SK-N-SH (cell line): ENCODE measurements around the gene AGAP1. TPM values are rescaled to one million over a fixed set of nuclear protein-coding genes. Genes with fewer than 3 reads are reported as not detected.

Experiments used
- CTCF ChIA-PET: fragments of 300-600, 350-600 bp; formaldehyde crosslinking; extraction: SDS; loops from one replicate; lab custom pipeline; 2021; lab: Yijun Ruan, JAX
- POLR2A ChIA-PET: fragments of 350-600 bp; sonication (Branson Sonifier 250); formaldehyde crosslinking; extraction: SDS; loops from one replicate; lab custom pipeline; 2020; ENCODE audit warnings: antibody characterized with exemption, inconsistent platforms; lab: Yijun Ruan, JAX
- DNase-seq: peaks from one replicate; pipeline ENCODE4 v3.0.0; 2012
- H2AFZ ChIP-seq: fragments of 200-600 bp; sonication (generic); 2 replicates; pipeline ENCODE4 v1.8.1; 2016; ENCODE audit warnings: antibody characterized with exemption, mild to moderate bottlenecking, low read depth
- H3F3A ChIP-seq: fragments of 200-600 bp; sonication (generic); replicated peaks from 2 replicates; pipeline ENCODE3; 2016; ENCODE audit warnings: antibody characterized with exemption, mild to moderate bottlenecking; ENCODE audit not compliant: insufficient read depth
- H3K27ac ChIP-seq, 2 experiments: fragments of 200-500 bp in 1 of 2; fragments of 200-600 bp in 1 of 2; sonication (Bioruptor generic) in 1 of 2; sonication (generic), shearing (Covaris generic) in 1 of 2; 2 replicates each; pipeline versions ENCODE4 v1.5.1 to v1.6.1; 2014 to 2016; ENCODE audit warnings: low read depth in 2 of 2, inconsistent platforms in 1 of 2, low read length in 1 of 2, mild to moderate bottlenecking in 1 of 2, mixed read lengths in 1 of 2
- H3K27me3 ChIP-seq: fragments of 200-600 bp; sonication (generic), shearing (Covaris generic); 2 replicates; pipeline ENCODE4 v1.6.1; 2016; ENCODE audit warnings: mixed run types; ENCODE audit not compliant: insufficient read depth
- H3K36me3 ChIP-seq, 2 experiments: fragments of 200-500 bp in 1 of 2; fragments of 200-600 bp in 1 of 2; sonication (Bioruptor generic) in 1 of 2; sonication (generic) in 1 of 2; replicated peaks in 1 of 2; 2 replicates each; pipeline versions ENCODE3 to v1.5.1; 2014 to 2016; ENCODE audit warnings: low read length in 1 of 2, mild to moderate bottlenecking in 1 of 2; ENCODE audit not compliant: insufficient read depth in 2 of 2, control insufficient read depth in 1 of 2
- H3K4me1 ChIP-seq, 2 experiments: fragments of 200-500 bp in 1 of 2; fragments of 200-600 bp in 1 of 2; sonication (Bioruptor generic) in 1 of 2; sonication (generic), shearing (Covaris generic) in 1 of 2; 2 replicates each; pipeline versions ENCODE4 v1.5.1 to v1.6.1; 2014 to 2016; ENCODE audit warnings: low read depth in 1 of 2, low read length in 1 of 2, mixed run types in 1 of 2; ENCODE audit not compliant: insufficient read depth in 2 of 2, control insufficient read depth in 1 of 2
- H3K4me2 ChIP-seq: fragments of 200-600 bp; sonication (generic), shearing (Covaris generic); 2 replicates; pipeline ENCODE4 v1.6.1; 2017; ENCODE audit warnings: mixed run types
- H3K4me3 ChIP-seq, 2 experiments: fragments of 200-500 bp in 1 of 2; fragments of 200-600 bp in 1 of 2; sonication (Bioruptor generic) in 1 of 2; sonication (generic), shearing (Covaris generic) in 1 of 2; 2 replicates each; pipeline versions ENCODE4 v1.5.1 to v1.8.1; 2014 to 2016; ENCODE audit warnings: low read depth in 2 of 2, inconsistent platforms in 1 of 2, low read length in 1 of 2, mild to moderate bottlenecking in 1 of 2, mixed read lengths in 1 of 2, moderate library complexity in 1 of 2
- H3K79me2 ChIP-seq: fragments of 200-600 bp; sonication (generic); 2 replicates; pipeline ENCODE4 v1.8.1; 2017; ENCODE audit warnings: mild to moderate bottlenecking; ENCODE audit not compliant: insufficient read depth
- H3K9ac ChIP-seq: fragments of 200-600 bp; sonication (generic); 2 replicates; pipeline ENCODE4 v1.6.1; 2017; ENCODE audit warnings: mixed run types
- H3K9me2 ChIP-seq: fragments of 200-600 bp; sonication (generic); 2 replicates; pipeline ENCODE4 v1.6.1; 2017; ENCODE audit warnings: mixed run types
- H3K9me3 ChIP-seq: fragments of 200-600 bp; sonication (generic); 2 replicates; pipeline ENCODE4 v1.6.1; 2017; ENCODE audit warnings: mixed run types, mild to moderate bottlenecking, moderate library complexity
- H4K20me1 ChIP-seq: fragments of 200-600 bp; sonication (generic); 2 replicates; pipeline ENCODE4 v1.6.1; 2017; ENCODE audit warnings: mild to moderate bottlenecking, mixed run types; ENCODE audit not compliant: insufficient read depth
- CHD2 ChIP-seq: fragments of 150-350 bp; IDR thresholded peaks from 2 replicates; pipeline ENCODE4 v1.6.1; 2018; ENCODE audit warnings: low read length; ENCODE audit not compliant: partially characterized antibody
- ELF1 ChIP-seq: IDR thresholded peaks from 2 replicates; pipeline ENCODE4 v1.4.0; 2012
- FOXM1 ChIP-seq: IDR thresholded peaks from 2 replicates; pipeline ENCODE4 v1.4.0; 2012; ENCODE audit warnings: low read depth, mild to moderate bottlenecking
- GABPA ChIP-seq: IDR thresholded peaks from 2 replicates; pipeline ENCODE4 v1.4.0; 2012; ENCODE audit warnings: low read depth, mild to moderate bottlenecking
- NFIC ChIP-seq: IDR thresholded peaks from 2 replicates; pipeline ENCODE4 v1.4.0; 2012; ENCODE audit warnings: borderline replicate concordance
- POLR2AphosphoS5 ChIP-seq: IDR thresholded peaks from 2 replicates; pipeline ENCODE4 v1.6.1; 2012; ENCODE audit warnings: low read depth, low read length
- RCOR1 ChIP-seq: fragments of 150-350 bp; IDR thresholded peaks from 2 replicates; pipeline ENCODE4 v1.6.1; 2017; ENCODE audit warnings: antibody characterized with exemption, low read length
- RXRA ChIP-seq: IDR thresholded peaks from 2 replicates; pipeline ENCODE4 v1.4.0; 2012; ENCODE audit warnings: low read depth, mild to moderate bottlenecking, borderline replicate concordance
- SMC3 ChIP-seq: IDR thresholded peaks from 2 replicates; pipeline ENCODE4 v1.6.1; 2012; ENCODE audit warnings: low read depth, low read length, improper control_type of control experiment
- TEAD4 ChIP-seq: IDR thresholded peaks from 2 replicates; pipeline ENCODE4 v1.4.0; 2012; ENCODE audit warnings: mild to moderate bottlenecking, borderline replicate concordance; ENCODE audit not compliant: insufficient read depth
- YY1 ChIP-seq: IDR thresholded peaks from 2 replicates; pipeline ENCODE4 v1.4.0; 2012; ENCODE audit warnings: low read depth, mild to moderate bottlenecking
- WGBS: methylation state at CpG from one replicate; pipeline ENCODE4 v1.1.6; 2017; ENCODE audit warnings: low lambda C conversion rate; 5-methylcytosine and 5-hydroxymethylcytosine counted together
- polyA plus RNA-seq, 3 experiments: library from polyadenylated mRNA; depleted of rRNA; stranded (reverse); fragments of >200 nt; gene quantifications; 2 replicates each; pipeline ENCODE4 v1.2.3, GENCODE V29; 2012
- TF ChIP-seq, protein P1 (sequence below): IDR thresholded peaks from 2 replicates; pipeline ENCODE4 v1.4.0; 2012; ENCODE audit warnings: low read depth
- TF ChIP-seq, protein P2 (sequence below): fragments of 150-350 bp; IDR thresholded peaks from 2 replicates; pipeline ENCODE4 v1.6.1; 2016; ENCODE audit warnings: mild to moderate bottlenecking, low read depth, low read length
- TF ChIP-seq, protein P3 (sequence below): IDR thresholded peaks from 2 replicates; pipeline ENCODE4 v1.6.1; 2012; ENCODE audit warnings: mild to moderate bottlenecking, low read depth, low read length, moderate library complexity
- TF ChIP-seq, protein P4 (sequence below): IDR thresholded peaks from 2 replicates; pipeline ENCODE4 v1.4.0; 2012; ENCODE audit warnings: low read depth, borderline replicate concordance
- TF ChIP-seq, protein P5 (sequence below): IDR thresholded peaks from 2 replicates; pipeline ENCODE4 v1.4.0; 2012; ENCODE audit warnings: low read depth, borderline replicate concordance

Gene AGAP1
- polyA plus RNA-seq, 1 of the 3 experiments (the other 2 are of a cell fraction), result 8.8 TPM

DNA sequence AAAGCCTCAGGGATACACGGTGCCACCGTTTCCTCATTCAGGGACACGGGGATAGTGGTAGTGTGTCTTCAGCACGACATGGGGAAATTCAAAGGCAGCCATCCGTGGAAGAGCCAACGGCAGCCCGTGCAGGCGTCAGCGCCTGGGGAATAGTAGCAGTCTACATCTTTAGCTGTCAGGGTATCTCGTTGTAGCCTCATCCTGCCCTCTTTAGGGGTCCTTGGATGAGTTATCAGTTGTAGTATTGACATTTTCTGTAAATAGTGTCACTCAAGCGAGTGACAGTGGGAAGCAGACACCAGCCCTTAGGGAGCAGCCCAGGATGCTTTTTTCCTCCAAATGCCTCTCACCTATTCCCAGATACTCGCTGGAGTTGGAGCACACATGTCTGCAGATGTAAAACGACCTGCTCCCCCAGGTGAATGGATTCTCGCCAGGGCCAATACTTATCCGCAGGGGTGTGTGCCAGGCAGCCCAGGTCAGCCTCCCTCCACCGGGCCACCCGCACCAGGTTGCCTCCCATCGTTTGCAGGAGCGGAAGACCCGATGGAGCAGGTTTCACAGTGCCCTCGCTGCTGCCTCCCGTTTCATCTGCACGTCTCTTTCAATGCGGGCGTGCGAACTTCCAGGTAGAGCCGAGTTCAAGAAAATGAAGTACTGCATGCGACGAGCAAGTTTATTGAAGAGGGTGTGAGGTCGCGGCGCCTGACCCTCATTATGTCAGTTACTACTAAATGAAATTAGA is 41.0 kb downstream of the AGAP1 start:
- H3K9ac ChIP-seq, result no peak overlapping the region
- H3K9me2 ChIP-seq, result no peaks in the 10 kb centered on the region
- 94% methylated on average over 32 of the region's 32 CpGs for WGBS
- POLR2A ChIA-PET, result no interaction called here
- H3K36me3 ChIP-seq, result no peaks in the 10 kb centered on the region
- CTCF ChIA-PET, result no interaction called here
- peaks cover 46% of the 10 kb centered on the region for H4K20me1 ChIP-seq
- TF ChIP-seq GABPA (no peak), YY1 (no peak), POLR2AphosphoS5 (no peak)
- TF ChIP-seq, protein P1, sequence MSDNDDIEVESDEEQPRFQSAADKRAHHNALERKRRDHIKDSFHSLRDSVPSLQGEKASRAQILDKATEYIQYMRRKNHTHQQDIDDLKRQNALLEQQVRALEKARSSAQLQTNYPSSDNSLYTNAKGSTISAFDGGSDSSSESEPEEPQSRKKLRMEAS, result no peak
- TF ChIP-seq, protein P2, sequence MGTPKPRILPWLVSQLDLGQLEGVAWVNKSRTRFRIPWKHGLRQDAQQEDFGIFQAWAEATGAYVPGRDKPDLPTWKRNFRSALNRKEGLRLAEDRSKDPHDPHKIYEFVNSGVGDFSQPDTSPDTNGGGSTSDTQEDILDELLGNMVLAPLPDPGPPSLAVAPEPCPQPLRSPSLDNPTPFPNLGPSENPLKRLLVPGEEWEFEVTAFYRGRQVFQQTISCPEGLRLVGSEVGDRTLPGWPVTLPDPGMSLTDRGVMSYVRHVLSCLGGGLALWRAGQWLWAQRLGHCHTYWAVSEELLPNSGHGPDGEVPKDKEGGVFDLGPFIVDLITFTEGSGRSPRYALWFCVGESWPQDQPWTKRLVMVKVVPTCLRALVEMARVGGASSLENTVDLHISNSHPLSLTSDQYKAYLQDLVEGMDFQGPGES, result no peak
- TF ChIP-seq, all 33 proteins: peak for 0
- no peaks in the 10 kb centered on the region for H3F3A ChIP-seq
- H3K27ac ChIP-seq, result no peak overlapping the region
- no peak for DNase-seq
- H3K4me1 ChIP-seq, result peaks cover 0 to 13% of the 10 kb centered on the region in 2 experiments; a peak in 1 of 4 replicates
- no peak overlapping the region for H3K4me2 ChIP-seq
- H3K27me3 ChIP-seq, result no peaks in the 10 kb centered on the region
- H2AFZ ChIP-seq, result no peak overlapping the region
- H3K4me3 ChIP-seq, result no peak overlapping the region
- peaks cover 50% of the 10 kb centered on the region; the same call in 1 of the 2 replicates for H3K79me2 ChIP-seq
- no peaks in the 10 kb centered on the region for H3K9me3 ChIP-seq

DNA sequence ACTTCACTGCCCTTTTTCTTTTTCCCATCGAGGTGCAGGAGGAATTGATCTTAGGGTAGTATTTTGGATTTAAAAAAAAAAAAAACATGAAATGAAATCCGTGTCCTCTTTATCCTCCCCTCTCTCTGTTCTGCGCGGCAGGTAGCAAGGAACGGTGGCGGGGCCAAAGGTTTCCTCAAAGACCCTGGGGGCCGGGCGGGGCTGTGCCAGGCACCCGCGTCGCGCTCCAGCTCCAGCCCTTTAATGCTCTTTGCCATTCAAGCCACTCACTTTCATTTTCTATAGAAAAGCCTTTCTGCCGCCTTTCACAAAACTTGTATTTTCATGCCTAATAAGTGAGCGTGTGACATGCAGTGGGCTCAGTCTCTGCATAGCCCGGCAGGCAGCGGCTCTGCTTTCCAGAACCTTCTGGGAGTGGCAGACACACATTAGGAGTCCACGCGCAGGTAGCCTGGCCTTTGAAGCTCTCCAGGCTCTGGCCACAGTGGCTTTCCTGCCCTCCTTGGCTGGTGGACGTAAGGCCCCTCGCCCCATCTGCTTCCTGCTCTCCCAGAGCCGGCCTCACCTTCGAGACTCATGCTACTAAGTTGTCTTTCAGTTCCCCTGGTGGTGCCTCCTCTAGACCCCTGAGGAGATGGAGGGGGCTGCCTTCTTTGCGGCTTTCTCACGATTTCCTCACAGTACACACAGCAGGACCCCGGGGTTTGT is 41.7 kb downstream of the AGAP1 start:
- Histone ChIP-seq H3K36me3 (no peaks in the 10 kb centered on the region), H3K4me1 (peaks cover 0 to 13% of the 10 kb centered on the region in 2 experiments; a peak in 1 of 4 replicates), H3K79me2 (peaks cover 54% of the 10 kb centered on the region), H3F3A (no peaks in the 10 kb centered on the region), H2AFZ (no peak overlapping the region), H3K4me3 (no peak overlapping the region), H3K9me2 (no peaks in the 10 kb centered on the region), H3K27ac (no peak overlapping the region), H4K20me1 (peaks cover 46% of the 10 kb centered on the region), H3K9me3 (no peaks in the 10 kb centered on the region), H3K9ac (no peak overlapping the region), H3K27me3 (no peaks in the 10 kb centered on the region), H3K4me2 (no peak overlapping the region)
- no peak for DNase-seq
- 96% methylated on average over 25 of the region's 25 CpGs for whole genome bisulfite sequencing
- POLR2A ChIA-PET, result no interaction called here
- CTCF ChIA-PET, result interaction anchor here (0.6 kb wide), 1 partner anchor 66 kb away, joined by 3 read pairs; no protein-coding TSS in a partner anchor
- TF ChIP-seq NFIC (no peak), CHD2 (no peak), SMC3 (no peak), GABPA (no peak), RCOR1 (no peak), RXRA (no peak), ELF1 (no peak), POLR2AphosphoS5 (no peak), FOXM1 (no peak), TEAD4 (no peak)
- TF ChIP-seq, protein P3, sequence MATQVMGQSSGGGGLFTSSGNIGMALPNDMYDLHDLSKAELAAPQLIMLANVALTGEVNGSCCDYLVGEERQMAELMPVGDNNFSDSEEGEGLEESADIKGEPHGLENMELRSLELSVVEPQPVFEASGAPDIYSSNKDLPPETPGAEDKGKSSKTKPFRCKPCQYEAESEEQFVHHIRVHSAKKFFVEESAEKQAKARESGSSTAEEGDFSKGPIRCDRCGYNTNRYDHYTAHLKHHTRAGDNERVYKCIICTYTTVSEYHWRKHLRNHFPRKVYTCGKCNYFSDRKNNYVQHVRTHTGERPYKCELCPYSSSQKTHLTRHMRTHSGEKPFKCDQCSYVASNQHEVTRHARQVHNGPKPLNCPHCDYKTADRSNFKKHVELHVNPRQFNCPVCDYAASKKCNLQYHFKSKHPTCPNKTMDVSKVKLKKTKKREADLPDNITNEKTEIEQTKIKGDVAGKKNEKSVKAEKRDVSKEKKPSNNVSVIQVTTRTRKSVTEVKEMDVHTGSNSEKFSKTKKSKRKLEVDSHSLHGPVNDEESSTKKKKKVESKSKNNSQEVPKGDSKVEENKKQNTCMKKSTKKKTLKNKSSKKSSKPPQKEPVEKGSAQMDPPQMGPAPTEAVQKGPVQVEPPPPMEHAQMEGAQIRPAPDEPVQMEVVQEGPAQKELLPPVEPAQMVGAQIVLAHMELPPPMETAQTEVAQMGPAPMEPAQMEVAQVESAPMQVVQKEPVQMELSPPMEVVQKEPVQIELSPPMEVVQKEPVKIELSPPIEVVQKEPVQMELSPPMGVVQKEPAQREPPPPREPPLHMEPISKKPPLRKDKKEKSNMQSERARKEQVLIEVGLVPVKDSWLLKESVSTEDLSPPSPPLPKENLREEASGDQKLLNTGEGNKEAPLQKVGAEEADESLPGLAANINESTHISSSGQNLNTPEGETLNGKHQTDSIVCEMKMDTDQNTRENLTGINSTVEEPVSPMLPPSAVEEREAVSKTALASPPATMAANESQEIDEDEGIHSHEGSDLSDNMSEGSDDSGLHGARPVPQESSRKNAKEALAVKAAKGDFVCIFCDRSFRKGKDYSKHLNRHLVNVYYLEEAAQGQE, result no peak
- TF ChIP-seq, protein P4, sequence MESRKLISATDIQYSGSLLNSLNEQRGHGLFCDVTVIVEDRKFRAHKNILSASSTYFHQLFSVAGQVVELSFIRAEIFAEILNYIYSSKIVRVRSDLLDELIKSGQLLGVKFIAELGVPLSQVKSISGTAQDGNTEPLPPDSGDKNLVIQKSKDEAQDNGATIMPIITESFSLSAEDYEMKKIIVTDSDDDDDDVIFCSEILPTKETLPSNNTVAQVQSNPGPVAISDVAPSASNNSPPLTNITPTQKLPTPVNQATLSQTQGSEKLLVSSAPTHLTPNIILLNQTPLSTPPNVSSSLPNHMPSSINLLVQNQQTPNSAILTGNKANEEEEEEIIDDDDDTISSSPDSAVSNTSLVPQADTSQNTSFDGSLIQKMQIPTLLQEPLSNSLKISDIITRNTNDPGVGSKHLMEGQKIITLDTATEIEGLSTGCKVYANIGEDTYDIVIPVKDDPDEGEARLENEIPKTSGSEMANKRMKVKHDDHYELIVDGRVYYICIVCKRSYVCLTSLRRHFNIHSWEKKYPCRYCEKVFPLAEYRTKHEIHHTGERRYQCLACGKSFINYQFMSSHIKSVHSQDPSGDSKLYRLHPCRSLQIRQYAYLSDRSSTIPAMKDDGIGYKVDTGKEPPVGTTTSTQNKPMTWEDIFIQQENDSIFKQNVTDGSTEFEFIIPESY, result no peak
- TF ChIP-seq, protein P5, sequence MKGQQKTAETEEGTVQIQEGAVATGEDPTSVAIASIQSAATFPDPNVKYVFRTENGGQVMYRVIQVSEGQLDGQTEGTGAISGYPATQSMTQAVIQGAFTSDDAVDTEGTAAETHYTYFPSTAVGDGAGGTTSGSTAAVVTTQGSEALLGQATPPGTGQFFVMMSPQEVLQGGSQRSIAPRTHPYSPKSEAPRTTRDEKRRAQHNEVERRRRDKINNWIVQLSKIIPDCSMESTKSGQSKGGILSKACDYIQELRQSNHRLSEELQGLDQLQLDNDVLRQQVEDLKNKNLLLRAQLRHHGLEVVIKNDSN, result no peak
